Activated T-helper 2 cell treated with anti-CD3 and anti-CD28 coated beads, Interferon-gamma antibody, Interleukin-2, Interleukin-4, amounts not matched to agents 10 μg/mL and 5 μg/mL and 100 μg/mL, durations not matched to agents 14 hours and 24 hours and 36 hours (primary cell): ENCODE measurements around the gene ARMC8. TPM values are rescaled to one million over a fixed set of nuclear protein-coding genes. Genes with fewer than 3 reads are reported as not detected.
"Not testable (repeated sequence)": the region's sequence is repeated elsewhere in the genome, so short reads cannot be mapped to it uniquely, and the experiment has no call there.

Source experiments
- DNase-seq: peaks from one replicate; pipeline ENCODE4 v3.0.0; 2021; ENCODE audit warnings: low spot score
- H3K27ac Mint-ChIP-seq: one replicate; pipeline ENCODE4 v1.8.0; 2021; ENCODE audit warnings: mixed read lengths
- H3K27me3 Mint-ChIP-seq: one replicate; pipeline ENCODE4 v1.8.0; 2021; ENCODE audit warnings: low read depth, mixed read lengths
- H3K36me3 Mint-ChIP-seq: one replicate; pipeline ENCODE4 v1.8.0; 2021; ENCODE audit warnings: low read depth, mixed read lengths
- H3K4me1 Mint-ChIP-seq: one replicate; pipeline ENCODE4 v1.8.0; 2021; ENCODE audit warnings: low read depth, mixed read lengths
- H3K4me3 Mint-ChIP-seq: one replicate; pipeline ENCODE4 v1.8.0; 2021; ENCODE audit warnings: low read depth, mild to moderate bottlenecking, moderate library complexity, mixed read lengths
- H3K9me3 Mint-ChIP-seq: one replicate; pipeline ENCODE4 v1.8.0; 2021; ENCODE audit warnings: mixed read lengths
- intact Hi-C: fragments of 100-400 bp; cut with micrococcal nuclease; formaldehyde crosslinking; loops from one replicate; pipeline ENCODE4 v1.15.1; 2023
- total RNA-seq: library from RNA; stranded (reverse); gene quantifications from 2 replicates; pipeline ENCODE4 v1.2.3, GENCODE V29; 2022

Gene ARMC8
- total RNA-seq, result 39.8 and 40.6 TPM in 2 replicates

- Mint-ChIP-seq H3K27me3 (peaks cover 20% of the 10 kb centered on the region), H3K36me3 (peaks cover 14% of the 10 kb centered on the region), H3K27ac (peak within 1 kb of the TSS; percentile 91), H3K4me3 (peak within 1 kb of the TSS; percentile 90), H3K9me3 (no peaks in the 10 kb centered on the region), H3K4me1 (peaks cover 25% of the 10 kb centered on the region)
- intact Hi-C loops, result loop anchor here (1.0 to 10.0 kb wide), 9 partner anchors 13 to 727 kb away; partner anchors contain the start of genes CEP70, DBR1, ESYT3 and NME9
- DNase-seq, result peak; percentile 35
Measured at GRCh38 chr3:138187296-138188012, at the start of gene ARMC8. Gene ARMC8, plus strand, starts transcription at chr3:138187301. Its CDS starts 254 bp downstream, at chr3:138187555.

- H3K4me3 Mint-ChIP-seq, result no peak overlapping the region
- peaks cover 6% of the 10 kb centered on the region for H3K4me1 Mint-ChIP-seq
- intact Hi-C loops, result no loop called here
- H3K36me3 Mint-ChIP-seq, result no peaks in the 10 kb centered on the region
- peaks cover 29% of the 10 kb centered on the region for H3K27me3 Mint-ChIP-seq
- H3K27ac Mint-ChIP-seq, result no peak overlapping the region
- H3K9me3 Mint-ChIP-seq, result no peaks in the 10 kb centered on the region
- no peak for DNase-seq
Measured at GRCh38 chr3:138137861-138138260, 49.2 kb upstream of the ARMC8 start.

GRCh38 chr3:138139691-138140090, 47.4 kb upstream of the ARMC8 start:
- intact Hi-C loops, result no loop called here
- Mint-ChIP-seq H3K27ac (no peak overlapping the region), H3K4me1 (peaks cover 6% of the 10 kb centered on the region), H3K9me3 (no peaks in the 10 kb centered on the region), H3K27me3 (peaks cover 24% of the 10 kb centered on the region), H3K36me3 (no peaks in the 10 kb centered on the region), H3K4me3 (no peak overlapping the region)
- DNase-seq, result no peak

- intact Hi-C loops, result no loop called here
- H3K4me1 Mint-ChIP-seq, result peaks cover 6% of the 10 kb centered on the region
- no peaks in the 10 kb centered on the region for H3K36me3 Mint-ChIP-seq
- DNase-seq, result no peak
- H3K27me3 Mint-ChIP-seq, result peaks cover 24% of the 10 kb centered on the region
- H3K9me3 Mint-ChIP-seq, result no peaks in the 10 kb centered on the region
- no peak overlapping the region for H3K27ac Mint-ChIP-seq
- H3K4me3 Mint-ChIP-seq, result no peak overlapping the region
Measured at GRCh38 chr3:138140940-138141339, 46.2 kb upstream of the ARMC8 start.

DNA sequence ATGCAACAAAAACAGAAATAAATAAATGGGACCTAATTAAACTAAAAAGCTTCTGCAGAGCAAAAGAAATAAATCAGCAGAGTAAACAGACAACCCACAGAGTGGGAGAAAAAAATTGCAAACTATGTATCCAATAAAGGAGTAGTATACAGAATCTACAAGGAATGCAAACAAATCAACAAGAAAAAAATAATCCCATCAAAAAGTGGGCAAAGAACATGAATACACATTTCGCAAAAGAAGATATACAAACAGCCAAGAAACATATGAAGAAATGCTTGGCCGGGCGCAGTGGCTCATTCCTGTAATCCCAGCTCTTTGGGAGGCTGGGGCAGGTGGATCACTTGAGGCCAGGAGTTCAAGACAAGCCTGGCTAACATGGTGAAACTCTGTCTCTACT, 44.9 kb upstream of the ARMC8 start:
- intact Hi-C loops, H3K27ac Mint-ChIP-seq, H3K4me3 Mint-ChIP-seq, H3K36me3 Mint-ChIP-seq, DNase-seq, H3K9me3 Mint-ChIP-seq, H3K4me1 Mint-ChIP-seq: not testable (repeated sequence)
- peaks cover 21% of the 10 kb centered on the region for H3K27me3 Mint-ChIP-seq

GRCh38 chr3:138148503-138148902, 38.6 kb upstream of the ARMC8 start:
- Mint-ChIP-seq H3K27ac (no peak overlapping the region), H3K27me3 (peaks cover 12% of the 10 kb centered on the region), H3K9me3 (peaks cover 6% of the 10 kb centered on the region), H3K36me3 (no peaks in the 10 kb centered on the region), H3K4me1 (no peaks in the 10 kb centered on the region), H3K4me3 (no peak overlapping the region)
- intact Hi-C loops, result no loop called here
- no peak for DNase-seq

DNA sequence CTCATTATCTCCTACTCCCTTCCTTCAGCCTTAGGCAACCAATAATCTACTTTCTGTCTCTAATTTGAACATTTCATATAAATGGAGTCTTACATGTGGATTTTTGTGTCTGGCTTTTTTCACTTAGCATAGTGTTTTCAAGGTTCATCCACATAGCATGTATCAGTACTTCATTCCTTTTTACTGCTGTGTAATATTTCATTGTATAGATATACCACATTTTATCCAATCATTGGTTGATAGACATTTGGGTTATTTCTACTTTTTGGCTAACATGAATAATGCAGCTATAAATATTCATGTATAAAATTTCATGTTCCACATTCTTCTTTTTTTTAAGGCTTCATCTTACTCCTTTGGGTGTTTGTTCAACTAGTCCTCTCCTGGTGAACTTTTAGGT, 32.6 kb upstream of the ARMC8 start:
- H3K36me3 Mint-ChIP-seq, result no peaks in the 10 kb centered on the region
- peaks cover 17% of the 10 kb centered on the region for H3K9me3 Mint-ChIP-seq
- intact Hi-C loops, result no loop called here
- no peak for DNase-seq
- no peak overlapping the region for H3K27ac Mint-ChIP-seq
- peaks cover 6% of the 10 kb centered on the region for H3K27me3 Mint-ChIP-seq
- no peak overlapping the region for H3K4me3 Mint-ChIP-seq
- no peaks in the 10 kb centered on the region for H3K4me1 Mint-ChIP-seq

DNA sequence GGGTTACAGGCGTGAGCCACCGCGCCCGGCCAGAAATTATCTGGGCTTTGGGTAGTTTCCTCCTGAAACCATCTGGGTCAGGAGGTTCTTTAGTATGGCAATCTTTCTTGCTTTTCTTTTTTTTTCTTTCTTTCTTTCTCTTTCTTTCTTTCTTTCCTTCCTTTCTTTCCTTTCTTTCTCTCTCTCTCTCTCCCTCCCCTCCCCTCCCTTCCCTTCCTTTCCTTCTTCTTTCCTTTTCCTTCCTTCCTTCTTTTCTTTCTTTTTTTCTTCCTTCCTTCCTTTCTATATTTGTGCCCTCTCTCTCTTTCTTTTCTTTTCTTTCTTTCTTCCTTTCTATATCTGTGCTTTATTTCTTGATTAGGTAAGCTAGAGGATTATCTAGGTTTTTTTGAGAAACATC, 29.4 kb upstream of the ARMC8 start:
- intact Hi-C loops, result no loop called here
- Mint-ChIP-seq H3K9me3 (peaks cover 16% of the 10 kb centered on the region), H3K4me3 (no peak overlapping the region), H3K36me3 (peaks cover 24% of the 10 kb centered on the region), H3K4me1 (no peaks in the 10 kb centered on the region), H3K27me3 (peaks cover 4% of the 10 kb centered on the region), H3K27ac (no peak overlapping the region)
- DNase-seq, result no peak

DNA sequence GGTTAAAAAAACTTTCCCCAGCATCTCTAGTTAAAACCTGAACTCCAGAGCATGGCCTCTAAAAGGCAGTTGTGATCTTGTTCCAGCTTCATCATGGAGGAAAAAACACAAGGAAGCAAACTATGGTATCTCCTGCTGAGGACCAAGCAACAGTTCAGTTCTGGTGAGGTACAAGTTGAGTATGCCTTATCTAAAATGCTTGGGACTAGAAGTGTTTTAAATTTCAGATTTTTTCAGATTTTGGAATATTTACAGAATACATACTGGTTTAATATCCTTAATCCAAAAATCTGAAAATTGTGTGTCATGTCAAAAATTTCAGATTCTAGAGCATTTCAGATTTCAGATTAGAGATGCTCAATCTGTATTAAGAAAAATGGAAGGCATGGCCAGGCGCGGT, 22.0 kb upstream of the ARMC8 start:
- Mint-ChIP-seq H3K27ac (no peak overlapping the region), H3K9me3 (no peaks in the 10 kb centered on the region), H3K4me1 (peaks cover 2% of the 10 kb centered on the region), H3K36me3 (peaks cover 66% of the 10 kb centered on the region), H3K27me3 (no peaks in the 10 kb centered on the region), H3K4me3 (no peak overlapping the region)
- intact Hi-C loops, result no loop called here
- DNase-seq, result no peak

GRCh38 chr3:138172625-138173024, 14.5 kb upstream of the ARMC8 start:
- no peak for DNase-seq
- intact Hi-C loops, result loop anchor here (5.0 kb wide), 1 partner anchor 105 kb away; no protein-coding TSS in a partner anchor
- Mint-ChIP-seq H3K4me1 (peaks cover 29% of the 10 kb centered on the region), H3K27ac (no peak overlapping the region), H3K36me3 (peaks cover 45% of the 10 kb centered on the region), H3K9me3 (no peaks in the 10 kb centered on the region), H3K4me3 (peak overlapping the region; percentile 49), H3K27me3 (no peaks in the 10 kb centered on the region)

DNA sequence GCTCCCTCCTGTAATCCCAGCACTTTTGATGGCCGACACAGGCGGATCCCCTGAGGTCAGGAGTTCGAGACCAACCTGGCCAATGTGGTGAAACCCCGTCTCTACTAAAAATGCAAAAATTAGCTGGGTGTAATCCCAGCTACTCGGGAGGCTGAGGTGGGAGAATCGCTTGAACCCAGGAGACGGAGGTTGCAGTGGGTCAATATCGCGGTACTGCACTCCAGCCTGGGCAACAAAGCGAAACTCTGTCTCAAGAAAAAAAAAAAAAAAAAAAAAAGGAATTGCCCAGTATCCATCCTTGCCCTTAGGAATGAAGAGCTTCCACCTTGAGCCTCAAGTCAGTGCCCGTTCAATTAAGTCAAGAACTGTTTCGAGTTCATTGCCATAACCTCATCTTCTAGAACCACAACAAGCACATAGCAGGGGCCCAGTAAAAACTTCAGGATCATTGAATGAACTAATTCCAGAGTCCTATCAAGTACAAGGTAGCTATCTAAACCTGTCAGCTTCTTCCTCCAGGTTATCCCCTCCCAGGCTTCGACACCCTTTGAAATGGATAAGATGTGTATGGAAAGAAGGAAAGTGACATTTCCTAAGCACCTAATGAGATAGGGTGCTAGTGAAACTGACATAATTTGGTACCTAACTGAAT, 13.2 kb upstream of the ARMC8 start:
- peak overlapping the region; percentile 94 for H3K4me3 Mint-ChIP-seq
- peaks cover 4% of the 10 kb centered on the region for H3K27me3 Mint-ChIP-seq
- no peak for DNase-seq
- H3K27ac Mint-ChIP-seq, result peak overlapping the region; percentile 92
- intact Hi-C loops, result loop anchor here (1.0 to 5.0 kb wide), 2 partner anchors 13 to 107 kb away; partner anchors contain the start of gene ARMC8
- peaks cover 29% of the 10 kb centered on the region for H3K4me1 Mint-ChIP-seq
- H3K9me3 Mint-ChIP-seq, result no peaks in the 10 kb centered on the region
- H3K36me3 Mint-ChIP-seq, result peaks cover 41% of the 10 kb centered on the region

- peak; percentile 66 for DNase-seq
- Mint-ChIP-seq H3K36me3 (peaks cover 38% of the 10 kb centered on the region), H3K27ac (peak within 1 kb of the TSS; percentile 92), H3K4me3 (peak within 1 kb of the TSS; percentile 94), H3K4me1 (peaks cover 29% of the 10 kb centered on the region), H3K9me3 (no peaks in the 10 kb centered on the region), H3K27me3 (peaks cover 4% of the 10 kb centered on the region)
- intact Hi-C loops, result loop anchor here (1.0 to 5.0 kb wide), 2 partner anchors 13 to 107 kb away; partner anchors contain the start of gene ARMC8
Measured at GRCh38 chr3:138174421-138175131, 12.5 kb upstream of the ARMC8 start, which contains the start of gene DBR1. Gene DBR1, minus strand, starts transcription at chr3:138174921. Its CDS starts 126 bp downstream, at chr3:138174795.
